GM23338 (cell line): Measurements from ENCODE around the gene VPS37B.

Source experiments
- CREB1 ChIP-seq: fragments of 250-450 bp; sonication (Bioruptor Pico); IDR thresholded peaks from 2 replicates; pipeline ENCODE4 v1.5.0; 2020; ENCODE audit warnings: low read depth, mild to moderate bottlenecking, moderate library complexity
- CTCF ChIP-seq, 2 experiments: fragments of 200-600 bp in 1 of 2; sonication (generic) in 1 of 2; conservative IDR thresholded peaks; 2 replicates each; pipeline versions ENCODE4 v1.5.1 to v1.6.1; 2016 to 2017; ENCODE audit warnings: antibody characterized with exemption in 2 of 2, low read depth in 2 of 2, mild to moderate bottlenecking in 2 of 2, moderate library complexity in 1 of 2
- EZH2 ChIP-seq: fragments of 200-600 bp; sonication (generic); IDR thresholded peaks from one replicate; pipeline ENCODE4 v1.8.0; 2017; ENCODE audit warnings: antibody characterized with exemption, mild to moderate bottlenecking, low read depth; ENCODE audit not compliant: unreplicated experiment
- EZH2phosphoT487 ChIP-seq: fragments of 200-600 bp; sonication (generic); IDR thresholded peaks from one replicate; pipeline ENCODE4 v1.8.1; 2018; ENCODE audit warnings: antibody characterized with exemption; ENCODE audit not compliant: unreplicated experiment
- JUNB ChIP-seq: IDR thresholded peaks from one replicate; pipeline ENCODE4 v1.6.1; 2016; ENCODE audit warnings: antibody characterized with exemption; ENCODE audit not compliant: unreplicated experiment
- NANOG ChIP-seq: IDR thresholded peaks from 2 replicates; pipeline ENCODE4 v1.6.1; 2016; ENCODE audit warnings: antibody characterized with exemption, borderline replicate concordance
- POLR2AphosphoS5 ChIP-seq: IDR thresholded peaks from 2 replicates; pipeline ENCODE4 v1.6.1; 2016; ENCODE audit warnings: antibody characterized with exemption, low read depth
- REST ChIP-seq: IDR thresholded peaks from one replicate; pipeline ENCODE4 v1.6.1; 2018; ENCODE audit warnings: antibody characterized with exemption; ENCODE audit not compliant: unreplicated experiment
- STAT1 ChIP-seq: IDR thresholded peaks from one replicate; pipeline ENCODE4 v1.6.1; 2016; ENCODE audit warnings: antibody characterized with exemption; ENCODE audit not compliant: unreplicated experiment
- ZNF114 ChIP-seq: fragments of 250-450 bp; sonication (Bioruptor Pico); IDR thresholded peaks from 2 replicates; pipeline ENCODE4 v1.5.0; 2020; ENCODE audit warnings: mild to moderate bottlenecking, moderate library complexity
- ZNF331 ChIP-seq: fragments of 250-450 bp; sonication (Bioruptor Pico); IDR thresholded peaks from 2 replicates; pipeline ENCODE4 v1.5.0; 2020; ENCODE audit warnings: low read depth, mild to moderate bottlenecking, moderate library complexity
- ZNF462 ChIP-seq: fragments of 250-450 bp; sonication (Bioruptor Pico); IDR thresholded peaks from 2 replicates; pipeline ENCODE4 v1.5.0; 2020; ENCODE audit warnings: mild to moderate bottlenecking, moderate library complexity
- TF ChIP-seq, protein P1 (sequence below): IDR thresholded peaks from 2 replicates; pipeline ENCODE4 v1.6.1; 2016; ENCODE audit warnings: antibody characterized with exemption

DNA sequence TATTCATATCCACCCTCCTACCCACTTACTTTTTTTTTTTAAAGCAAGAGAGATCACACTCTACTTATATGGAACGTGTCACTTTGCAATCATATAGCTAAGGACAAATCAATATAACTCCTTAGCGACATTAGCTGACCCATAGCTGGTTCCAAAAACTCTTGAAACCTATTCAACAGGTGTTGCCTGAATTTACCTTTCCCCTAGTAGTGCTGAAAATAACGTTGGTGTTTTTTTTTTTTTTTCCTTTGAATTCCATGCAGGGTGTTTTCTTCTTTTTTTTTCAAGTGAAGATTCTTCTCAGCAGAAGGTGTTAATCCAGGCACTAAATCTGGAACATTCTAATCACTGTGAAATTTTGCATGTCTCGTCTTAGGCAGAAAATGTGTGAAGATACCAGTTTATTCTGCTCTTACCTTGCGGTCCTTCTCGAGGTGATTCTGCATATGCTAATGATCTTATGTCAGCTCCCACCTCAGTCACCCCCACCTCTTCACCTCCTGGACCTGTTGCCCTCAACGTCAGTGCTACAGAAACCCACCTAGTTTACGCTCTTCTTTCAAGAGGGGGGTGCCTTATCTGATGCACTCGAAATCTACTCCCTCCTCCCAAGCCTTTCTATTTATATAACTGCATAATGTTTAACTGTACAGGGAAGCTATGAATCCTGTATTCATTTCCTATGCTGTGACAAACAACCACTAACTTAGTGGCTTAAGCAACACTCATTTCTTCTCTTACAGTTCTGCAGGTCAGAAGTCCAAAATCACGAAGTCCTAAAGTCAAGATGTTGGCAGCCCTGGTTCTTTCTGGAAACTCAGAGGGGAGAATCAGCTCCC is 7.1 kb upstream of the VPS37B start:
- TF ChIP-seq CTCF (conservative IDR thresholded peaks at IDR 0.05; ENCODE audit: low read depth in 2 of 2) (no peak), POLR2AphosphoS5 (no peak), EZH2 (no peak), CREB1 (CRISPR knock-in tag) (no peak), ZNF114 (CRISPR knock-in tag) (no peak), EZH2phosphoT487 (no peak), JUNB (no peak), REST (no peak), ZNF462 (CRISPR knock-in tag) (no peak), NANOG (no peak), STAT1 (no peak), ZNF331 (CRISPR knock-in tag) (no peak)
- TF ChIP-seq, protein P1, sequence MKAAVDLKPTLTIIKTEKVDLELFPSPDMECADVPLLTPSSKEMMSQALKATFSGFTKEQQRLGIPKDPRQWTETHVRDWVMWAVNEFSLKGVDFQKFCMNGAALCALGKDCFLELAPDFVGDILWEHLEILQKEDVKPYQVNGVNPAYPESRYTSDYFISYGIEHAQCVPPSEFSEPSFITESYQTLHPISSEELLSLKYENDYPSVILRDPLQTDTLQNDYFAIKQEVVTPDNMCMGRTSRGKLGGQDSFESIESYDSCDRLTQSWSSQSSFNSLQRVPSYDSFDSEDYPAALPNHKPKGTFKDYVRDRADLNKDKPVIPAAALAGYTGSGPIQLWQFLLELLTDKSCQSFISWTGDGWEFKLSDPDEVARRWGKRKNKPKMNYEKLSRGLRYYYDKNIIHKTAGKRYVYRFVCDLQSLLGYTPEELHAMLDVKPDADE = no peak
